ENCODE data around the gene IL36B.

The IL36B gene

DNA sequence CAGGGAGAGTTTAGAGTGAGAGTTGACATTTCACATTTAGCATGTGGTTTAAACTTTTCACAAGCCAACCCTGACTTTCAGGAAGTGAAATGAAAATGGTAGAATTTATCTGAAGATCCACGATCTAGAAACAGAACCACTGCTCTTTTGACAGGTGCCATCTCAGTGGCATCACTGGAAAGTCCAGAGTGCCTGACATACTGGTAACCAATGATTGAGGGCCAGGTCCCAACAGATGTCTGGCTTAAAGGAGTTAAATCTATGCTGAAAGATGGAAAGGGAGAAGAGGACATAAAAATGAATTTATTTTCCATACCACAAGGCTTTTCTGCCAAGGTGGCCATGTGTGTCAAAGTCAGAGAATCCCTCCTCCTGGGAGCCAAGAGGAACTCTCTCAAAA is 72.1 kb downstream of the IL36B start (continued):
- TF ChIP-seq PPARA (CRISPR knock-in tag; IDR thresholded peaks at IDR 0.05; ENCODE audit: borderline replicate concordance) (no peak), ZNF565 (CRISPR knock-in tag; conservative IDR thresholded peaks at IDR 0.05; ENCODE audit: low read depth) (no peak), CSDC2 (CRISPR knock-in tag; IDR thresholded peaks at IDR 0.05) (no peak)
- TF ChIP-seq, protein P1, sequence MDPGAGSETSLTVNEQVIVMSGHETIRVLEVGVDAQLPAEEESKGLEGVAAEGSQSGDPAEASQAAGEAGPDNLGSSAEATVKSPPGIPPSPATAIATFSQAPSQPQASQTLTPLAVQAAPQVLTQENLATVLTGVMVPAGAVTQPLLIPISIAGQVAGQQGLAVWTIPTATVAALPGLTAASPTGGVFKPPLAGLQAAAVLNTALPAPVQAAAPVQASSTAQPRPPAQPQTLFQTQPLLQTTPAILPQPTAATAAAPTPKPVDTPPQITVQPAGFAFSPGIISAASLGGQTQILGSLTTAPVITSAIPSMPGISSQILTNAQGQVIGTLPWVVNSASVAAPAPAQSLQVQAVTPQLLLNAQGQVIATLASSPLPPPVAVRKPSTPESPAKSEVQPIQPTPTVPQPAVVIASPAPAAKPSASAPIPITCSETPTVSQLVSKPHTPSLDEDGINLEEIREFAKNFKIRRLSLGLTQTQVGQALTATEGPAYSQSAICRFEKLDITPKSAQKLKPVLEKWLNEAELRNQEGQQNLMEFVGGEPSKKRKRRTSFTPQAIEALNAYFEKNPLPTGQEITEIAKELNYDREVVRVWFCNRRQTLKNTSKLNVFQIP (CRISPR knock-in tag; IDR thresholded peaks at IDR 0.05; ENCODE audit: borderline replicate concordance, low read depth) = no peak

DNA sequence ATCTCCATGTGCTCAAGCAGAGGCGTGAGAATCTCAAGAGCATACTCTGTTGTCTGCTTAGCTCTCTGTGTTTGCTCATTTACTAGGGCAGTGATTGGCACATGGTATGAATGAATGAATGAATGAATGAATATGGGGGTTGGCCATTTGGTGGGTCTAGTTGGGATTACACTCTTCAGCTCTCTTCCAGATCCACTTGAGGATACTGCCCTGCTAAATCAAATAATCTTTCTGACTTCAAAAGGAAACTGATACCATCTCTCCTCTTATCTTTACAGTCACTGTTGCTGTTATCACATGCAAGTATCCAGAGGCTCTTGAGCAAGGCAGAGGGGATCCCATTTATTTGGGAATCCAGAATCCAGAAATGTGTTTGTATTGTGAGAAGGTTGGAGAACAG is 72.9 kb downstream of the IL36B start:
- ATAC-seq = no peak
- TF ChIP-seq TOX (CRISPR knock-in tag; IDR thresholded peaks at IDR 0.05; ENCODE audit: borderline replicate concordance) (no peak), ZNF8 (CRISPR knock-in tag; IDR thresholded peaks at IDR 0.05) (no peak), GLIS3 (CRISPR knock-in tag; IDR thresholded peaks at IDR 0.05) (no peak), PPARA (CRISPR knock-in tag; IDR thresholded peaks at IDR 0.05; ENCODE audit: borderline replicate concordance) (no peak)
- TF ChIP-seq, protein P1 (CRISPR knock-in tag; IDR thresholded peaks at IDR 0.05; ENCODE audit: borderline replicate concordance, low read depth) = no peak

DNA sequence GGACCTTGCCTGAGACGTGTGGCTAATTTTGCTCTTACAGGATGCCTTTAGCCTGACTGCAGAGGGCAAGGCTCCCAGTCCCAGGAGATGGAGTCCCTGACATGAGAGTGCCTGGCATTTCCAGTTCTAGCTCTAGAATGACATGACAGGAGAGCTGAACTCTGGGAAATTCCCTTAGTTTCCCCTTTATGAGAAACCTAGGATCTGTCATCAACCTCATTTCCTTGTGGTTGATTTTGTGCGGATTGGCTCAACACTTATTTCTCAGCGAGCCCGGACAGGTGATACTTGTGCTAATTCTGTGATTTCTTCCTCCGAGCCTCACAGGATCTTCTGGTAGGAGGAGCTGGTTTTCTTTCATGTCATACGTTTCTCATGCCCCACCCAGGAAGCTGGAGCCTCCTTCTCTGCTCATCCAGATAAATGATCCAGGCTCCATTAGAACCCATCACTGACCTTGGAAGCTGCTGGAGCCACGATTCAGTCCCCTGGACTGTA is 75.1 kb downstream of the IL36B start, which contains the start of gene IL36G:
Gene IL36G (plus strand): TSS at position 448 of the 498 bp plus-strand sequence. CDS start 633 bp downstream, outside the sequence.
- ATAC-seq = no peak
- TF ChIP-seq, protein P2, sequence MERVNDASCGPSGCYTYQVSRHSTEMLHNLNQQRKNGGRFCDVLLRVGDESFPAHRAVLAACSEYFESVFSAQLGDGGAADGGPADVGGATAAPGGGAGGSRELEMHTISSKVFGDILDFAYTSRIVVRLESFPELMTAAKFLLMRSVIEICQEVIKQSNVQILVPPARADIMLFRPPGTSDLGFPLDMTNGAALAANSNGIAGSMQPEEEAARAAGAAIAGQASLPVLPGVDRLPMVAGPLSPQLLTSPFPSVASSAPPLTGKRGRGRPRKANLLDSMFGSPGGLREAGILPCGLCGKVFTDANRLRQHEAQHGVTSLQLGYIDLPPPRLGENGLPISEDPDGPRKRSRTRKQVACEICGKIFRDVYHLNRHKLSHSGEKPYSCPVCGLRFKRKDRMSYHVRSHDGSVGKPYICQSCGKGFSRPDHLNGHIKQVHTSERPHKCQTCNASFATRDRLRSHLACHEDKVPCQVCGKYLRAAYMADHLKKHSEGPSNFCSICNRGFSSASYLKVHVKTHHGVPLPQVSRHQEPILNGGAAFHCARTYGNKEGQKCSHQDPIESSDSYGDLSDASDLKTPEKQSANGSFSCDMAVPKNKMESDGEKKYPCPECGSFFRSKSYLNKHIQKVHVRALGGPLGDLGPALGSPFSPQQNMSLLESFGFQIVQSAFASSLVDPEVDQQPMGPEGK (CRISPR knock-in tag; IDR thresholded peaks at IDR 0.05; ENCODE audit: borderline replicate concordance) = no peak
- TF ChIP-seq PPARA (CRISPR knock-in tag; IDR thresholded peaks at IDR 0.05; ENCODE audit: borderline replicate concordance) (no peak), ZFP30 (CRISPR knock-in tag; IDR thresholded peaks at IDR 0.05) (no peak), CSDC2 (CRISPR knock-in tag; IDR thresholded peaks at IDR 0.05) (no peak), TCF4 (CRISPR knock-in tag; IDR thresholded peaks at IDR 0.05; ENCODE audit: borderline replicate concordance) (no peak), ARNTL (CRISPR knock-in tag; IDR thresholded peaks at IDR 0.05; ENCODE audit: borderline replicate concordance, low read depth) (no peak), GLIS3 (CRISPR knock-in tag; IDR thresholded peaks at IDR 0.05) (no peak), RARB (CRISPR knock-in tag; IDR thresholded peaks at IDR 0.05) (no peak)
- TF ChIP-seq, protein P1 (CRISPR knock-in tag; IDR thresholded peaks at IDR 0.05; ENCODE audit: borderline replicate concordance, low read depth) = no peak
